Measurements from ENCODE around the gene DBX1.

DBX1 gene

DNA sequence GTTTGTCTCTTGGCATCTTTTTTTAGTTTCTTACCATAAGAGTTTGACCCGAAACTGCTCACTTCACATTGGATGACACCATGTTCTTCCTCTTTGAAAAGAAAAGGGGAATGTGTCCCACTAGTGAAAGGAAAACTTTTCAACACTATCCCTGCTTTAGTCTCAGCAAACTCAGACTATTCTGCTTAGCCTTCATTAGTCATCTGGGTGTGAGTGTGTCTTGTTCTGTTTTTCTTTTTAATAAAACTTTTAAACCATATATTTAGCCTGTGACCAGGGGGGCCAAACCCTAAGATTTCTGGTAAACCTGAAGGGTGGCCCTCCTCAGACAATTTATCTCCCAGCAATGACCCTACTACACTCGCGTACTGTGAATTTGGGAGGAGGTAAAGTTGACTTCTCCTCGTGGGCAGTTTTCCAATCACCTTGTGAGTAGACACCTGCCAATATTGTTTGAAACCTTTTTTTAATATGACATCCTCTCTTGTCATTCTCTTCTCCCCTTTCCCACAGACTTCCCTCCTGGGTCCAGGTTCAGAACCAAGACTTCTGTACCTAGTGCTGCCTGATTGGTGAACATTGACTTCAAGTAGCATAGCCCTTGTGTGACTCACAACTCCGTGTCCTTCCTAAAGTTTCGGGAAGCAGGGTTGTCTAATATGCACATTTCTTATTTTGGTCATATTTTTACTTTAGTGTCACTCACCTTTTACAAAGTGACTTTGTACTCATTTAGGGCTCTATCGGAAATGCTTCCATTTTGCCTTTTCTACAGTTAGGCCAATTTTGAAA is 39.9 kb downstream of the DBX1 start:
- no peak for DNase-seq

DNA sequence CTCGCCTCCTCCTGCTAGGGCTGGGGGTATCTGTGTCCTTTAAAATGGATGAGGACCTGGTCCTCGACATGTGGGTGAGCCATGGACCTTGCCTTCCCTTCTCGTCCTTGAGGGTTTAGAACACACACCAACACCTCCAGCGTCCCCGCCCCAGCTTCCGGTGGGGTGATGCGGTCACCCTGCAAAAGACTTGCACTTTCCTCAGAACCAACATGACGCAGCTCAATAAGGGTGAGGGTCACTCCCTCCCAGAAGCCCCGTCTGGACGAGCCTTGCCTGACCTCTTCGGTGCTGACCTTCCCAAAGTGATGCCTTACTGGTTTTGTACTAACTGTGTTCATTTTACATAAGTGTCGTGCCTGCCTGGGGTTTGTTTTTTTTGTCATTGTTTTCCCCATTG is 41.0 kb downstream of the DBX1 start:
- no peak for DNase-seq

DNA sequence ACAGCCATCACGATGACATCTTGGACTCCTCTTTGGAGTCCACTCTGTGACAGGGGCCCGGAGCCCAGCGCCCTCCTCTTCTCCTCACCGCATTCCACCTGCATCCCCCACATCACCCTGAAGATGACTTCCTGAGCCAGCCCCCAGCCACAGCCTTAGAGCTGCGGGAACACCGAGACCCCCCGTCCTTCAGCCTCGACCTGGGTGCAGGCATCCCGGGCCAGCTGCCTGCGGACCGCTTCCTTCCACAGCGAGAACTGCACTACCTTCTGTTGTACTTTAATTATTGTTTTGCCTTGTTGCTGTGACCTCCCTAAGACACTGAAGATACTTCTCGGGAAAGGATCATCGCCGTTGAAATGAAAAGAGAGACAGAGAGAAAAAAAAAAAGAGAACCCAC is 42.1 kb downstream of the DBX1 start:
- DNase-seq, result no peak

DNA sequence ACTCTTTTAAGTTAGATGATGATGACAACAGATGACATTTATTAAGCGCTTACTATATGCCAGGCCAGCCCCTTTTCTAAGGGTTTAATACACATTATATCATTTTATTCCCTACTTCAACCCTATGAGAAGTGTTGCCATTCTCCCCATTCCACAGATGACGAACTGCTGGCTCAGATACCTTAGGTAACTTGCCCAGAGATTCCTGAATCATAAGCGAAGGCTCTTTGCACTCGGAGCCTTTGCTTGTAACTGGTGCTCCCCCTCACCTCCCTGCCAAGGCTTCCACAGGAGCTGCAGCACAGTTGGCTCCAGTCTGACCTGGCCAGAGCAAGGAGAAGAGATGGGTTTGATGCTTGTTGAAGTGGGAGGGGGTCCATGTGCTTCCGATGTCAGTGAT is 43.0 kb downstream of the DBX1 start:
- DNase-seq, result peak; percentile 24

DNA sequence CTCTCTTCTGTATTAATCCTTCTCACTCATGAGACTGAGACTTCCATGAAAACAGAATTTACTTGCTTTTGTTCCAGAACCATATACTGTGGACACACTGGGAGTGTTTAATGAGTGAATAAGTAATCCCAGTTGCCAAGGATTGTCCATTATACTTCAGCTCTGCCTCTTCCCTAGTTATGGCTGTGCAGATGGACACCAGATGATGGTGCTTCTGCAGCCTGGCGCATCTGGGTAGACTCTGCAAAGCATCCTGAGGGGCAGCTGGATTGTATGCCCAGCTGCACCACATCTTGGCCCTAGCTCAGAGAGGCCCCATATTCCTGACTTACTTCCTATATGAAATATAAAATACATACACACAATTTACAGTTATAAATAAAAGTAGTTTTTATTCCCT is 43.5 kb downstream of the DBX1 start:
- peak; percentile 49 for DNase-seq

DNA sequence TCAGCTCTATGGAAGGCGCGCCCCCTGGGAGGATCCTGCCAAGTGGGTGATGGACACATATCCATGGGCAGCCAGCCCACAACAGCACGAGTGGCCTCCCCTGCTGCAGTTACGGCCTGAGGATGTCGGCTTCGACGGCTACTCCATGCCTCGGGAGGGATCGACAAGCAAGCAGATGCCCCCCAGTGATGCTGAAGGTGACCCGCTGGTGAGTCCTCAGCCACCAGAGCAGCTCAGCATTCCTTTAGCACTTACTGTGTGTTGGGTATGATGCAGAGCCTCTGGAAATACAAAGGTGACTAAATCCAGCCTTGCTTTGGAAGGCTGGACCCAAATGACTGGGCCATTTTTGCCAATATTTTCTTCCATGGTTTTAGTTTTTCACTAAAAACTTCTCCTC is 45.7 kb downstream of the DBX1 start:
- DNase-seq, result peak; percentile 36

DNA sequence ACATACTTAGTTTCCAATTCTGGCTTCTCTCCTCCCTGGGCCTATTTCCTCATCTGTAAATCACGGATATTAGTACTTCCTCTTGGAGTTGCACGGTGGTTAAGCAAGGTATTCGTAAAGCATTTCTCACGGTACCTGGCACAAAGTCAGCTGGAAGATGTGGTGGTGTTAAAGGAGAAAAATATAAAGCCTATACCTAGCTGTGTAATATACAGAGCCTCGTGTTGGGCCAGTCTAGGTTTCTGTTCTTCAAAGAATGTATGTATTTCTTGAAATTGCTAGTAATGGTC is 47.2 kb downstream of the DBX1 start:
- no peak for DNase-seq

DNA sequence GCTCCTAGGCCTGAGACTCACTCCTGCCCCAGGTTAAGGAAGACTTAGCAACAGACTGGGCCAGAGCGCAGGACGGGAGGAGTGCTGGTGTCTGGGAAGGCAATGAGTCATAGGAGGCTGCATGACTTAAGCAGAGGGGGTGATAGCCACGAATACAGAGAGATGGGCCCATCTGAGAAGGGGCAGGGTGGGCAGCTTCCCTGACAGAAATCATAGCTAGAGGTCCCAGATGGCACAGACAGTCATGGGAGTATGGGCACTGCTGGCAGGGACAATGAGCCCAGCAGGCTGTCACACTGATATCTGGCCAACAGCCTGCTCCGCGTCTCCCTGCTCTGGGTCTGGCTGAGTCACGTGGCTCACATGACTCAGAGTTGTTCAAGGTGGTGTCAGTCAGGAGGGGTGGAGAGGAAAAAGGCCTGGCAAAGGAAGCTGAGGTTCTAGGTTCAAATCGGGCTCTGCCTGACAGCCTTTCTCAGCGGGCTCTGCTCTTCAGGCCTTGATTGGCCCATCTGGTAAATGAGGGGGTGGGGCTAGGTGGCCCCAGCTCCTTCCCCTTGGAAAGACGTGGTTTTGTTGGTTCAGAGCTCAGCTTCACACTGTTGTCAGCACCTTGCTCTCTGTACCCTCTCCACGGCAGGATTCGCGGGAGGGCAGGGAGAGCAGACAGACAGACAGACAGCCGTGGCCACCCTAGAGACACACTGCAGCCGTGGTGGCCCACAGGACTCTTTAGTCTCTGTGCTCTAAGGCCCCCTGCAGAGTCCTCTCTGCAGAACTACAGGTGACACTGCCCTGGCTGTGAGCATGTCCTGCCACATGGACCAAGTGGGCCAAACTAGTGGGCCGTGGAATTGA is 47.8 kb downstream of the DBX1 start:
- DNase-seq, result peak; percentile 95

DNA sequence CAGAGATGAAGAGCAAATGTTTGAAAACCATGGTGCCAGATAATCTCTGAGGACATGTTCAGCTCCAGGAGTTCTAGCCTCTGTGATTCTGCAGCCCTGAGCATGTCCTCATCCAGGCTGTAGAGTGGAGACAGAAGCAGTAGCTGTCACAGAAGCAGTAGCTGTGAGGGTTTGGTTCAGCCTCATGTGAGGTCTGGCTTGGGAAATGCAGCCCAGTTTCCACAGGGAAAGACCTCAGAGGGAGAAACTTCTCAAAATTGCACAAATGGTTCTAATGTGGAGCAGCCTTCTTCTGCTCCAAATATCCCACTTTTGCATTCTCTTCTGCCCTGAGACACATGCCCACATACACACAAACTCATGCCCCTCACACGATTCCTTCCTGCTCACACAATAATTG is 48.4 kb downstream of the DBX1 start:
- peak; percentile 27 for DNase-seq

DNA sequence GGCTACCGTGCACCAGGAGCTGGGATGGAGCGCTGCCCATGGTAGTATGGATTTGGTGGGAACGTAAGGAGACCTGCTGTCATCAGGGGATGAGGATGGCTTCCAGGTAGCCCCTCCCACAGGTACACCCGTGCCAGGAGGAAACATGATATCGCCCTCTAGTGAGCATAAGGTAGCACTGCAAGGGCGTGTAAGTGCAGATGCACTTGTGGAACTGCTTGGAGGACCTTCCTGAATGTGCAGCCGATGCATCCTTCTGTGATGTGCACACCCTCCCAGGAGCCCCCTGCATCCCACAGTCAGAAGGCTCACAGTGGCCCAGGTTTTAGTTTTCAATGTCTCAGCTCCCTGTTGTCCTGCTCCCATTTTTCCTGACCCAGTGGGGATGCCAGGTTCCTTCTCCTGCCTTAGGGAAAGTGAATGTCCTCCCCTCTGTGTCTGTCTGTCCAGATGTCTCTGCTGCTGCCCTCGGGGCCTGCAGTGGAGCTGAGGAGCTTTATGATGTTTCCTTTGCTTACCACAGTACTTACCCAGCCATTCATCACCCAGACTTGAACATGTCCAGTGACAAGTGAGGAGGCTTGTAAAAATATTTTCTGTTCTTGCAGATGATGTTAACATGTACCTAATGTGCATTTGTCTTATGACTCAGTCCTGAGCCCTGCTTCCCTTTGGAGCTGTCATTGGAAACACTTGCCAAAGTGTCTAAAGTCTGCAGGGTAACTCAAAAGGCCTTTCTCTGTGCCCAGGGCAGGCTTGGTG is 49.2 kb downstream of the DBX1 start:
- DNase-seq, result peak; percentile 95

DNA sequence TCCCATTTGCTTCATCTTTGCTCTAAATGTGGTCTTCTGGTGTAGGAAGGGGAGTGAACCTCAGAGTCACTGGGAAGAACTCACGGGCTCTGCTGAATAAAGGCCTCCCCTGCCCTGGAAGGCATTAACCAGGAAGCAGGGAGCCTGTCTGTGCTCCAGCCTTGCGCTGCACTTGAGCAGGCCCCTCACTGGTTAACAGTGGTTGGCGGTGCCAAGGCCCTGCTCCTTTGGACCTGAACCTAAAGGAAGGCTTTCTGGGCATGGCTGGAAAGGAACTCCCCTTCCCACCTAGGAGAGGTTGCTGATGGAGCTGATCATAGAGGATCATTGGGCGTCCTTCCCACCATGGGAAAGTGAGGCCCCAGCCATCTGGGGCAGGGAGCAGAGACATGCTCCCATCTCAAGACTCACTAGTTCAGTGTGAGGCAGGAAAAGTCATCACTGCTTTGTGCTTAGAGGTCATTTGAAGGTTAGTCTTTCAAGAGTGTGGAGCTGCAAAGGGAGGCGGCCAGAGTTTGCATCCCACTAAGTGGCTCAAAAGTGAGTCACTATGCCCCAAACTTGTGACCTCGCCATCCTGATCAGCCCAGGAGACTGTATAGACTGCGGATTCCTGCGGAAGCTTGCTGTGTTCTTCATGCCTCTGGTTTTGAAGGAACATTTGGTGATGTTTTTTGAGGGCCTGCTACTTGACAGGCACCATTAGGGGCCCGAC is 50.4 kb downstream of the DBX1 start:
- DNase-seq, result no peak

Measured in fibroblast of skin of abdomen (primary cell).